Measurements from ENCODE around the gene NMNAT2. TPM values are rescaled to one million over a fixed set of nuclear protein-coding genes. Genes with fewer than 3 reads are reported as not detected.

The NMNAT2 gene
- total and polyA plus RNA-seq, 2 of the 13 experiments (the other 11 are each of a cell fraction or from before 2014, with no cell fraction given), result not detected

- TF ChIP-seq, protein P1, sequence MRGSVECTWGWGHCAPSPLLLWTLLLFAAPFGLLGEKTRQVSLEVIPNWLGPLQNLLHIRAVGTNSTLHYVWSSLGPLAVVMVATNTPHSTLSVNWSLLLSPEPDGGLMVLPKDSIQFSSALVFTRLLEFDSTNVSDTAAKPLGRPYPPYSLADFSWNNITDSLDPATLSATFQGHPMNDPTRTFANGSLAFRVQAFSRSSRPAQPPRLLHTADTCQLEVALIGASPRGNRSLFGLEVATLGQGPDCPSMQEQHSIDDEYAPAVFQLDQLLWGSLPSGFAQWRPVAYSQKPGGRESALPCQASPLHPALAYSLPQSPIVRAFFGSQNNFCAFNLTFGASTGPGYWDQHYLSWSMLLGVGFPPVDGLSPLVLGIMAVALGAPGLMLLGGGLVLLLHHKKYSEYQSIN (CRISPR knock-in tag; IDR thresholded peaks at IDR 0.05; ENCODE audit: borderline replicate concordance), result no peak
- TF ChIP-seq ZEB1 (IDR thresholded peaks at IDR 0.05; ENCODE audit: insufficient replicate concordance, low read depth) (no peak), ZNF430 (CRISPR knock-in tag; IDR thresholded peaks at IDR 0.05) (no peak)
Observed at GRCh38 chr1:183262628-183263200, 155.5 kb downstream of the NMNAT2 start (continued).

DNA sequence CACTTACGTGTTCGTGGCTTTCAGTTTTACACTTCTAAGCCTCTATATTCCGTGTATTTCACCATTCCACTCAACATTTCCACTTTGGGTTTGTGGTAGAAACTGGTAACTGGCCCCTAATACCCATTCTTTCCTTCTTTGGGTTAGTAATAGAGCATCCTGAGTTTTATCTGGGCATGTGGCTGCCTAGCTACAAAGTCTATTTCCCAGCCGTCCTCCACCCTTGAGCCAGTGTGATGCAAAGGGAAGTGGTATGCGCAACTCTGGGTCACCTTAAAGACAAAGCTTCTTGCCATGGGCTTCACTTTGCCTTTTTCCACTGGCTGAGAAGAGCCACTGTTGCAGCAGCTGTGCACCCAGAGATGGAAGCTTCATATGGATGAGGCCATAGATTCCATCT, 158.3 kb downstream of the NMNAT2 start:
- Histone ChIP-seq H3K4me1 (ENCODE audit: insufficient read depth, low read length) (no peaks in the 10 kb centered on the region), H3K27ac (ENCODE audit: extremely low read length, insufficient read depth, low read length) (no peak overlapping the region), H3K36me3 (replicated peaks in 1 of 2; ENCODE audit: control insufficient read depth in 1 of 2, insufficient read depth in 2 of 2, low read length in 2 of 2) (no peaks in the 10 kb centered on the region), H4K20me1 (ENCODE audit: insufficient read depth, low read length) (no peaks in the 10 kb centered on the region), H3K4me3 (replicated peaks in 1 of 3; ENCODE audit: insufficient read depth in 1 of 3, low read depth in 2 of 3, low read length in 3 of 3) (no peak overlapping the region), H3K79me2 (ENCODE audit: insufficient read depth, low read length) (no peaks in the 10 kb centered on the region), H3K9me3 (ENCODE audit: low read length) (no peaks in the 10 kb centered on the region), H3K9ac (ENCODE audit: insufficient read depth, low read depth, low read length) (no peak overlapping the region), H2AFZ (ENCODE audit: low read length) (no peak overlapping the region), H3K4me2 (ENCODE audit: low read depth, low read length) (no peak overlapping the region), H3K27me3 (ENCODE audit: control insufficient read depth in 1 of 2, insufficient read depth in 2 of 2, low read length in 2 of 2) (peaks cover 4 to 35% of the 10 kb centered on the region in 2 experiments; a peak in 3 of 5 replicates)
- BruUV-seq (replicated peaks), result no TSS peak
- ChIA-PET CTCF (ENCODE audit: low intra/inter-chr PET ratio, low total read pairs) (no interaction called here), POLR2A (no interaction called here)
- no peak for TF ChIP-seq ZNF605 (CRISPR knock-in tag; IDR thresholded peaks at IDR 0.05)
- no peak for TF ChIP-seq ZMAT3 (CRISPR knock-in tag; conservative IDR thresholded peaks at IDR 0.05)
- TF ChIP-seq SIN3A (IDR thresholded peaks at IDR 0.05; ENCODE audit: borderline replicate concordance, low read depth, low read length), result no peak
- no peak for TF ChIP-seq ZSCAN20 (CRISPR knock-in tag; IDR thresholded peaks at IDR 0.05; ENCODE audit: borderline replicate concordance)
- no peak for TF ChIP-seq BRCA1 (CRISPR knock-in tag; IDR thresholded peaks at IDR 0.05)
- no peak for TF ChIP-seq ZNF232 (CRISPR knock-in tag; IDR thresholded peaks at IDR 0.05; ENCODE audit: borderline replicate concordance)
- no peak for TF ChIP-seq ZNF883 (CRISPR knock-in tag; IDR thresholded peaks at IDR 0.05; ENCODE audit: not compliant biosample characterization)
- no peak for TF ChIP-seq ZNF720 (CRISPR knock-in tag; IDR thresholded peaks at IDR 0.05)
- TF ChIP-seq ARID4A (CRISPR knock-in tag; IDR thresholded peaks at IDR 0.05; ENCODE audit: borderline replicate concordance), result no peak
- TF ChIP-seq MEF2D (CRISPR knock-in tag; IDR thresholded peaks at IDR 0.05), result no peak
- TF ChIP-seq TCF12 (IDR thresholded peaks at IDR 0.05), result no peak
- TF ChIP-seq TCF12 (CRISPR knock-in tag; IDR thresholded peaks at IDR 0.05), result no peak
- no peak for TF ChIP-seq AGO2 (optimal IDR thresholded peaks at IDR 0.05; ENCODE audit: low read depth, low read length)
- no peak for TF ChIP-seq ZNF3 (CRISPR knock-in tag; IDR thresholded peaks at IDR 0.05)
- 39% methylated on average over 5 of the region's 5 CpGs for WGBS (ENCODE audit: low lambda C conversion rate)
- in situ Hi-C loops (cut with HindIII; ENCODE audit: extremely low pct_ligation_motif_present, low pct_unique_long_range_greater_than_20kb), result no loop called here
- FAIRE-seq (no peak), ATAC-seq (no peak), DNase-seq (ENCODE audit: low spot score) (no peak)
- intact Hi-C loops (cut with micrococcal nuclease; ENCODE audit: unreplicated experiment), result no loop called here

All from HepG2 (cell line).